Keratinocyte (primary cell): ENCODE data around the gene EYS. TPM values are rescaled to one million over a fixed set of nuclear protein-coding genes. Genes with fewer than 3 reads are reported as not detected.

Source experiments
- DNase-seq: peaks from one replicate; pipeline ENCODE4 v3.0.0-alpha.2; 2011; ENCODE audit warnings: low read depth, missing footprints, low spot score
- FAIRE-seq: peaks from 2 replicates; lab custom pipeline; 2011; peaks lifted over from hg19 to GRCh38; lab: Jason Lieb, UNC
- H2AFZ ChIP-seq: 2 replicates; pipeline ENCODE4 v1.6.0; 2012; ENCODE audit warnings: low read length, control low read depth, inconsistent platforms; ENCODE audit not compliant: control insufficient read depth
- H3K27ac ChIP-seq: 2 replicates; pipeline ENCODE4 v1.5.1; 2011; ENCODE audit warnings: low read length; ENCODE audit not compliant: control insufficient read depth, insufficient read depth
- H3K27me3 ChIP-seq: 3 replicates; pipeline ENCODE4 v1.6.0; 2011; ENCODE audit warnings: low read length; ENCODE audit not compliant: control insufficient read depth, insufficient read depth; ENCODE audit errors: extremely low read depth
- H3K36me3 ChIP-seq, 2 experiments: 2 replicates in 1 of 2; 3 replicates in 1 of 2; pipeline ENCODE4 v1.5.1; 2011; ENCODE audit warnings: low read length in 2 of 2, mild to moderate bottlenecking in 1 of 2; ENCODE audit not compliant: control insufficient read depth in 2 of 2, insufficient read depth in 2 of 2; ENCODE audit errors: extremely low read depth in 1 of 2
- H3K4me1 ChIP-seq: 3 replicates; pipeline ENCODE4 v1.5.1; 2011; ENCODE audit warnings: low read length; ENCODE audit not compliant: control insufficient read depth, insufficient read depth; ENCODE audit errors: extremely low read depth
- H3K4me2 ChIP-seq: 3 replicates; pipeline ENCODE4 v1.6.0; 2011; ENCODE audit warnings: low read depth, low read length; ENCODE audit not compliant: control insufficient read depth, insufficient read depth; ENCODE audit errors: extremely low read depth
- H3K4me3 ChIP-seq, 3 experiments: fragments of 200-600 bp in 1 of 3; sonication (generic) in 1 of 3; 2 replicates in 2 of 3; 3 replicates in 1 of 3; pipeline ENCODE4 v1.5.1; 2011 to 2016; ENCODE audit warnings: low read length in 3 of 3, mild to moderate bottlenecking in 3 of 3, control low read depth in 2 of 3, inconsistent platforms in 1 of 3, low read depth in 1 of 3, mixed read lengths in 1 of 3, mixed run types in 1 of 3, moderate library complexity in 1 of 3; ENCODE audit not compliant: control insufficient read depth in 2 of 3, insufficient read depth in 2 of 3; ENCODE audit errors: extremely low read depth in 1 of 3
- H3K79me2 ChIP-seq: 2 replicates; pipeline ENCODE4 v1.6.0; 2012; ENCODE audit warnings: low read length; ENCODE audit not compliant: control insufficient read depth, insufficient read depth
- H3K9ac ChIP-seq: 3 replicates; pipeline ENCODE4 v1.6.0; 2011; ENCODE audit warnings: low read length; ENCODE audit not compliant: control insufficient read depth, insufficient read depth; ENCODE audit errors: extremely low read depth
- H3K9me1 ChIP-seq: 3 replicates; pipeline ENCODE4 v1.6.0; 2011; ENCODE audit warnings: low read length; ENCODE audit not compliant: control insufficient read depth, insufficient read depth; ENCODE audit errors: extremely low read depth
- H3K9me3 ChIP-seq: 2 replicates; pipeline ENCODE4 v1.5.1; 2012; ENCODE audit warnings: low read depth, low read length; ENCODE audit not compliant: control insufficient read depth
- H4K20me1 ChIP-seq: 3 replicates; pipeline ENCODE4 v1.6.0; 2011; ENCODE audit warnings: low read length; ENCODE audit not compliant: control insufficient read depth, insufficient read depth; ENCODE audit errors: extremely low read depth
- EZH2 ChIP-seq: IDR thresholded peaks from one replicate; pipeline ENCODE4 v1.6.1; 2012; ENCODE audit warnings: inconsistent platforms, mild to moderate bottlenecking, low read length, moderate library complexity
- dilution Hi-C: fragments of 300-500 bp; cut with MboI; formaldehyde crosslinking; loops from one replicate; pipeline ENCODE4 v1.7.0; 2020; ENCODE audit warnings: low sequenced_read_pairs; ENCODE audit not compliant: extremely low pct_ligation_motif_present
- polyA plus RNA-seq, 5 experiments: library from polyadenylated mRNA; depleted of rRNA in 3 of 5; stranded (reverse) in 3 of 5; stranded (forward) in 1 of 5; unstranded in 1 of 5; fragments of >200 nt; gene quantifications; 1 replicate in 1 of 5; 2 replicates in 3 of 5; 3 replicates in 1 of 5; pipeline versions ENCODE4 v1.2.1 to v1.2.3, GENCODE V29; 2011 to 2012; ENCODE audit warnings: missing spikeins in 2 of 5, low read depth in 1 of 5, low replicate concordance in 1 of 5
- TF ChIP-seq, protein P1 (sequence below), 3 experiments: IDR thresholded peaks in 1 of 3; conservative IDR thresholded peaks in 1 of 3; optimal IDR thresholded peaks in 1 of 3; 2 replicates in 2 of 3; 3 replicates in 1 of 3; pipeline versions ENCODE3 to v1.5.1; 2011; ENCODE audit warnings: low read length in 3 of 3, mild to moderate bottlenecking in 3 of 3, moderate library complexity in 2 of 3, control low read depth in 1 of 3, inconsistent platforms in 1 of 3; ENCODE audit not compliant: insufficient read depth in 2 of 3; ENCODE audit errors: extremely low read depth in 1 of 3

EYS gene
- polyA plus RNA-seq, 1 donor (not counting 4 experiments of a cell fraction or from before 2014, with no cell fraction given), result 0.34 TPM

DNA sequence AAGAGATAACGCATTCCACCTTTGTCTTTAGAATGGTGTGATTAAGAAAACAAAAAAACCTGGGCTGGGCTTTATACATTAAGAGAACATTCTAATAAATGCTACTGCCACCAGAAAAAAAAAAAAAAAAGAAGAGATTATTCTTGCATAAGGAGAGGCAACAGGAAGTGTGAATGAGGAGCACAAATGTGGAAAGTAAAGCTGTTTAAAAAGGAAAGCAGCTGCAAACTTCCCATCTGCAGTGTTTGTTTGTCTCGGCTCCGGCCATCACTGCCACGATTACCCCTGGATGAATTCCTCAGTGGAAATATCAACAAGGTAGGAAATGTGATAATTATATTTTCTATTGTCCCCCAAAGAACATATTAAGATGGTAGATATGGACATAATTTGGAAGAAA, 1847.5 kb downstream of the EYS start:
- TF ChIP-seq, protein P1, sequence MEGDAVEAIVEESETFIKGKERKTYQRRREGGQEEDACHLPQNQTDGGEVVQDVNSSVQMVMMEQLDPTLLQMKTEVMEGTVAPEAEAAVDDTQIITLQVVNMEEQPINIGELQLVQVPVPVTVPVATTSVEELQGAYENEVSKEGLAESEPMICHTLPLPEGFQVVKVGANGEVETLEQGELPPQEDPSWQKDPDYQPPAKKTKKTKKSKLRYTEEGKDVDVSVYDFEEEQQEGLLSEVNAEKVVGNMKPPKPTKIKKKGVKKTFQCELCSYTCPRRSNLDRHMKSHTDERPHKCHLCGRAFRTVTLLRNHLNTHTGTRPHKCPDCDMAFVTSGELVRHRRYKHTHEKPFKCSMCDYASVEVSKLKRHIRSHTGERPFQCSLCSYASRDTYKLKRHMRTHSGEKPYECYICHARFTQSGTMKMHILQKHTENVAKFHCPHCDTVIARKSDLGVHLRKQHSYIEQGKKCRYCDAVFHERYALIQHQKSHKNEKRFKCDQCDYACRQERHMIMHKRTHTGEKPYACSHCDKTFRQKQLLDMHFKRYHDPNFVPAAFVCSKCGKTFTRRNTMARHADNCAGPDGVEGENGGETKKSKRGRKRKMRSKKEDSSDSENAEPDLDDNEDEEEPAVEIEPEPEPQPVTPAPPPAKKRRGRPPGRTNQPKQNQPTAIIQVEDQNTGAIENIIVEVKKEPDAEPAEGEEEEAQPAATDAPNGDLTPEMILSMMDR (optimal IDR thresholded peaks at IDR 0.05 in 1 of 3, IDR thresholded peaks at IDR 0.05 in 1 of 3, conservative IDR thresholded peaks at IDR 0.05 in 1 of 3; ENCODE audit: extremely low read depth in 1 of 3, insufficient read depth in 2 of 3, low read length in 3 of 3), result no peak
- TF ChIP-seq EZH2, result no peak
- Histone ChIP-seq H3K36me3 (no peaks in the 10 kb centered on the region), H3K27me3 (peaks cover 5% of the 10 kb centered on the region), H3K9me1 (no peaks in the 10 kb centered on the region), H3K4me1 (no peaks in the 10 kb centered on the region), H4K20me1 (no peaks in the 10 kb centered on the region), H3K4me2 (no peak overlapping the region), H3K27ac (no peak overlapping the region), H3K9me3 (no peaks in the 10 kb centered on the region), H3K79me2 (no peaks in the 10 kb centered on the region), H3K4me3 (no peak overlapping the region), H2AFZ (no peak overlapping the region), H3K9ac (no peak overlapping the region)
- no peak for DNase-seq
- FAIRE-seq, result no peak
- dilution Hi-C loops, result no loop called here

DNA sequence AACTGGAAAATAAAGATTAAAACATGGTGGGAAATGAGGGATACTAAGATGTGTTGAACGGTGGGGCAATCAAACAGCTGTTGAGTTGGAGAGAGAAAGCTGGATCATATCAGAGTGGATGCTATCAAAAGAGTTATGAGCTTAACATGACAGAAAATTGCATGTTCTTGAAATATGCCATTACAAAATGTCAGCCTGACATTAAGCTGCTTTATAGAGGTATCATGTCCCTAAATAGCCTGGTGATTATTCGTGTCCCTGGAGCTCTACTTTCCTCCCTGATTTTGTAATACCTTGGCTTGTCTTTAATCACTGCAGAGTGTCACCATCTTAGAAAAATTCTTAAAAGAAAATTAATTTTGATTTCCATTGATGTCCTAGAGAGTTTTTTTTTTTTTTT, 1848.3 kb downstream of the EYS start:
- FAIRE-seq (no peak), DNase-seq (no peak)
- no peaks in the 10 kb centered on the region for H3K4me1 ChIP-seq
- H3K4me3 ChIP-seq, result no peak overlapping the region
- no peak overlapping the region for H3K4me2 ChIP-seq
- no peaks in the 10 kb centered on the region for H4K20me1 ChIP-seq
- dilution Hi-C loops, result no loop called here
- H3K27ac ChIP-seq, result no peak overlapping the region
- H3K79me2 ChIP-seq, result no peaks in the 10 kb centered on the region
- no peak overlapping the region for H2AFZ ChIP-seq
- H3K27me3 ChIP-seq, result peaks cover 5% of the 10 kb centered on the region
- no peaks in the 10 kb centered on the region for H3K9me3 ChIP-seq
- no peaks in the 10 kb centered on the region for H3K36me3 ChIP-seq
- no peak for TF ChIP-seq EZH2
- TF ChIP-seq, protein P1 (optimal IDR thresholded peaks at IDR 0.05 in 1 of 3, IDR thresholded peaks at IDR 0.05 in 1 of 3, conservative IDR thresholded peaks at IDR 0.05 in 1 of 3; ENCODE audit: extremely low read depth in 1 of 3, insufficient read depth in 2 of 3, low read length in 3 of 3), result no peak
- no peaks in the 10 kb centered on the region for H3K9me1 ChIP-seq
- H3K9ac ChIP-seq, result no peak overlapping the region
